Neural crest cell (in vitro differentiated cells): ENCODE results near the gene TXNRD3. TPM values are rescaled to one million over a fixed set of nuclear protein-coding genes. Genes with fewer than 3 reads are reported as not detected.

Experiments
- DNase-seq: peaks from one replicate; pipeline ENCODE4 v3.0.0; 2021; ENCODE audit warnings: low read depth, mixed read lengths, low spot score
- H3K27ac Mint-ChIP-seq: one replicate; pipeline ENCODE4 v1.8.0; 2021; ENCODE audit warnings: mild to moderate bottlenecking, mixed read lengths; ENCODE audit not compliant: unreplicated experiment
- H3K27me3 Mint-ChIP-seq: 2 replicates; pipeline ENCODE4 v1.8.0; 2021; ENCODE audit warnings: low read depth, mild to moderate bottlenecking, mixed read lengths
- H3K36me3 Mint-ChIP-seq: 2 replicates; pipeline ENCODE4 v1.8.0; 2021; ENCODE audit warnings: low read depth, mild to moderate bottlenecking, mixed read lengths
- H3K4me1 Mint-ChIP-seq: 2 replicates; pipeline ENCODE4 v1.8.0; 2021; ENCODE audit warnings: mixed read lengths
- H3K4me3 Mint-ChIP-seq: one replicate; pipeline ENCODE4 v1.8.0; 2021; ENCODE audit warnings: mild to moderate bottlenecking, mixed read lengths
- H3K9me3 Mint-ChIP-seq: 2 replicates; pipeline ENCODE4 v1.8.0; 2021; ENCODE audit warnings: mixed read lengths
- CTCF ChIP-seq: fragments of 200-600 bp; sonication (generic); conservative IDR thresholded peaks from 2 replicates; pipeline ENCODE4 v1.5.0; 2021; ENCODE audit warnings: antibody characterized with exemption, mild to moderate bottlenecking
- total RNA-seq: library from RNA; stranded (reverse); gene quantifications from 2 replicates; pipeline ENCODE4 v1.2.1, GENCODE V29; 2021

The TXNRD3 gene
- total RNA-seq, 1 donor from 2014 or later: 13.8 TPM

GRCh38 chr3:126692858-126693257 is 37.9 kb upstream of the TXNRD3 start:
- Mint-ChIP-seq H3K36me3 (no peaks in the 10 kb centered on the region), H3K27ac (no peak overlapping the region), H3K27me3 (peaks cover 41% of the 10 kb centered on the region), H3K4me3 (no peak overlapping the region), H3K4me1 (peaks cover 6% of the 10 kb centered on the region), H3K9me3 (peaks cover 4% of the 10 kb centered on the region)
- no peak for DNase-seq
- no peak for TF ChIP-seq CTCF

- Mint-ChIP-seq H3K36me3 (no peaks in the 10 kb centered on the region), H3K9me3 (peaks cover 4% of the 10 kb centered on the region), H3K4me3 (no peak overlapping the region), H3K27me3 (peaks cover 43% of the 10 kb centered on the region), H3K4me1 (peaks cover 4% of the 10 kb centered on the region), H3K27ac (no peak overlapping the region)
- no peak for DNase-seq
- TF ChIP-seq CTCF: no peak
Measured at GRCh38 chr3:126691765-126692164, 36.8 kb upstream of the TXNRD3 start.

- Mint-ChIP-seq H3K27ac (no peak overlapping the region), H3K4me3 (no peak overlapping the region), H3K27me3 (peaks cover 15% of the 10 kb centered on the region), H3K36me3 (no peaks in the 10 kb centered on the region), H3K4me1 (peaks cover 15% of the 10 kb centered on the region), H3K9me3 (peaks cover 4% of the 10 kb centered on the region)
- no peak for TF ChIP-seq CTCF
- no peak for DNase-seq
Measured at GRCh38 chr3:126685493-126685892, 30.6 kb upstream of the TXNRD3 start.

GRCh38 chr3:126685021-126685420 is 30.1 kb upstream of the TXNRD3 start:
- Mint-ChIP-seq H3K9me3 (peaks cover 2% of the 10 kb centered on the region), H3K36me3 (no peaks in the 10 kb centered on the region), H3K4me1 (peaks cover 15% of the 10 kb centered on the region), H3K27ac (no peak overlapping the region), H3K27me3 (peaks cover 15% of the 10 kb centered on the region), H3K4me3 (no peak overlapping the region)
- no peak for TF ChIP-seq CTCF
- DNase-seq: no peak

- peaks cover 20% of the 10 kb centered on the region for H3K4me1 Mint-ChIP-seq
Measured at GRCh38 chr3:126684218-126684751, 29.4 kb upstream of the TXNRD3 start.

More at GRCh38 chr3:126684218-126684751, 29.4 kb upstream of the TXNRD3 start:
- no peak for TF ChIP-seq CTCF
- Mint-ChIP-seq H3K27me3 (peaks cover 19% of the 10 kb centered on the region), H3K4me3 (no peak overlapping the region), H3K27ac (no peak overlapping the region), H3K9me3 (peaks cover 2% of the 10 kb centered on the region), H3K36me3 (no peaks in the 10 kb centered on the region)
- DNase-seq: no peak
